ENCODE results near the gene GRID1.

GRCh38 chr10:86399514-86399878 is 32.9 kb upstream of the GRID1 start:
- TF ChIP-seq CTCF (IDR thresholded peaks at IDR 0.05; ENCODE audit: insufficient read depth, low read depth, low read length) (no peak), EZH2 (IDR thresholded peaks at IDR 0.05; ENCODE audit: insufficient read depth, low read length) (no peak)
